Ishikawa (cell line): Measurements from ENCODE around the gene MTG1.

ENCODE experiments used
- EGR1 ChIP-seq: IDR thresholded peaks from 2 replicates; pipeline ENCODE4 v1.6.1; 2012
- NFIC ChIP-seq: IDR thresholded peaks from 2 replicates; pipeline ENCODE4 v1.6.1; 2012
- TF ChIP-seq, protein P1 (sequence below): IDR thresholded peaks from 2 replicates; pipeline ENCODE4 v1.6.1; 2012

MTG1 gene

GRCh38 chr10:133471300-133472109 is 77.5 kb downstream of the MTG1 start:
- TF ChIP-seq, protein P1, sequence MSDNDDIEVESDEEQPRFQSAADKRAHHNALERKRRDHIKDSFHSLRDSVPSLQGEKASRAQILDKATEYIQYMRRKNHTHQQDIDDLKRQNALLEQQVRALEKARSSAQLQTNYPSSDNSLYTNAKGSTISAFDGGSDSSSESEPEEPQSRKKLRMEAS, result no peak
- TF ChIP-seq NFIC (no peak), EGR1 (no peak)
